Astrocyte (in vitro differentiated cells and primary cell): ENCODE measurements around the gene EGF. TPM values are rescaled to one million over a fixed set of nuclear protein-coding genes. Genes with fewer than 3 reads are reported as not detected.

Experiments used
- DNase-seq: peaks from one replicate; pipeline ENCODE4 v3.0.0-alpha.2; 2010; ENCODE audit warnings: low read depth
- FAIRE-seq: peaks from 2 replicates; lab custom pipeline; 2011; peaks lifted over from hg19 to GRCh38; lab: Jason Lieb, UNC
- H2AFZ ChIP-seq: 2 replicates; pipeline ENCODE4 v1.6.0; 2012; ENCODE audit warnings: low read depth, low read length, inconsistent platforms
- H3K27ac ChIP-seq: 2 replicates; pipeline ENCODE4 v1.5.1; 2011; ENCODE audit warnings: low read depth, low read length, inconsistent platforms
- H3K27me3 ChIP-seq: 2 replicates; pipeline ENCODE4 v1.6.0; 2011; ENCODE audit warnings: low read length, inconsistent platforms; ENCODE audit not compliant: insufficient read depth
- H3K36me3 ChIP-seq: 2 replicates; pipeline ENCODE4 v1.5.1; 2011; ENCODE audit warnings: low read length, inconsistent platforms; ENCODE audit not compliant: insufficient read depth
- H3K4me1 ChIP-seq: 2 replicates; pipeline ENCODE4 v1.5.1; 2011; ENCODE audit warnings: low read length, inconsistent platforms; ENCODE audit not compliant: insufficient read depth
- H3K4me2 ChIP-seq: 2 replicates; pipeline ENCODE4 v1.6.0; 2012; ENCODE audit warnings: low read length, inconsistent platforms
- H3K4me3 ChIP-seq: 2 replicates; pipeline ENCODE4 v1.5.1; 2011; ENCODE audit warnings: low read depth, mild to moderate bottlenecking, low read length, inconsistent platforms; ENCODE audit not compliant: insufficient read depth
- H3K79me2 ChIP-seq: 2 replicates; pipeline ENCODE4 v1.6.0; 2012; ENCODE audit warnings: mild to moderate bottlenecking, low read length, inconsistent platforms; ENCODE audit not compliant: insufficient read depth
- H3K9ac ChIP-seq: 2 replicates; pipeline ENCODE4 v1.6.0; 2012; ENCODE audit warnings: mild to moderate bottlenecking, low read length, inconsistent platforms
- H3K9me3 ChIP-seq: 2 replicates; pipeline ENCODE4 v1.5.1; 2012; ENCODE audit warnings: low read depth, mild to moderate bottlenecking, low read length, inconsistent platforms; ENCODE audit not compliant: insufficient read depth
- H4K20me1 ChIP-seq: 2 replicates; pipeline ENCODE4 v1.6.0; 2012; ENCODE audit warnings: low read length, inconsistent platforms; ENCODE audit not compliant: insufficient read depth
- H3K27ac Mint-ChIP-seq: one replicate; pipeline ENCODE4 v1.8.0; 2021; ENCODE audit warnings: mild to moderate bottlenecking, mixed read lengths; ENCODE audit not compliant: unreplicated experiment
- H3K27me3 Mint-ChIP-seq: one replicate; pipeline ENCODE4 v1.8.0; 2021; ENCODE audit warnings: low read depth, mixed read lengths; ENCODE audit not compliant: unreplicated experiment
- H3K36me3 Mint-ChIP-seq: one replicate; pipeline ENCODE4 v1.8.0; 2021; ENCODE audit warnings: low read depth, mixed read lengths; ENCODE audit not compliant: unreplicated experiment
- H3K4me1 Mint-ChIP-seq: one replicate; pipeline ENCODE4 v1.8.0; 2021; ENCODE audit warnings: low read depth, mixed read lengths; ENCODE audit not compliant: unreplicated experiment
- H3K4me3 Mint-ChIP-seq: one replicate; pipeline ENCODE4 v1.8.0; 2021; ENCODE audit warnings: mild to moderate bottlenecking, moderate library complexity, mixed read lengths; ENCODE audit not compliant: unreplicated experiment
- H3K9me3 Mint-ChIP-seq: one replicate; pipeline ENCODE4 v1.8.0; 2021; ENCODE audit warnings: mild to moderate bottlenecking, mixed read lengths; ENCODE audit not compliant: unreplicated experiment
- CTCF ChIP-seq: IDR thresholded peaks from 2 replicates; pipeline ENCODE4 v1.5.1; 2011; ENCODE audit warnings: low read depth, mild to moderate bottlenecking, inconsistent platforms, low read length, moderate library complexity; ENCODE audit not compliant: insufficient read depth
- EZH2 ChIP-seq: IDR thresholded peaks from 2 replicates; pipeline ENCODE4 v1.6.1; 2012; ENCODE audit warnings: mild to moderate bottlenecking, low read length, inconsistent platforms; ENCODE audit not compliant: insufficient read depth
- total RNA-seq: library from RNA; stranded (reverse); gene quantifications from 2 replicates; pipeline ENCODE4 v1.2.1, GENCODE V29; 2021

Gene EGF
- total RNA-seq, 1 donor from 2014 or later = 22.9 TPM

GRCh38 chr4:110022457-110022856 lies 109.8 kb downstream of the EGF start:
- H3K4me2 ChIP-seq = no peak overlapping the region
- Mint-ChIP-seq H3K4me3 (no peak overlapping the region), H3K9me3 (no peaks in the 10 kb centered on the region), H3K4me1 (peaks cover 11% of the 10 kb centered on the region), H3K36me3 (no peaks in the 10 kb centered on the region), H3K27me3 (peaks cover 4% of the 10 kb centered on the region), H3K27ac (no peak overlapping the region)
- no peak overlapping the region for H3K4me3 ChIP-seq
- DNase-seq = no peak
- H3K27me3 ChIP-seq = no peaks in the 10 kb centered on the region
- H3K9ac ChIP-seq = no peak overlapping the region
- H2AFZ ChIP-seq = no peak overlapping the region
- H3K27ac ChIP-seq = no peak overlapping the region
- TF ChIP-seq EZH2 (no peak), CTCF (no peak)
- H4K20me1 ChIP-seq = no peaks in the 10 kb centered on the region
- peaks cover 6% of the 10 kb centered on the region for H3K4me1 ChIP-seq
- no peaks in the 10 kb centered on the region for H3K79me2 ChIP-seq
- no peak for FAIRE-seq
- no peaks in the 10 kb centered on the region for H3K9me3 ChIP-seq
- H3K36me3 ChIP-seq = no peaks in the 10 kb centered on the region

- H3K36me3 Mint-ChIP-seq = no peaks in the 10 kb centered on the region
- no peaks in the 10 kb centered on the region for H3K36me3 ChIP-seq
- H3K4me1 Mint-ChIP-seq = peaks cover 7% of the 10 kb centered on the region
- H4K20me1 ChIP-seq = no peaks in the 10 kb centered on the region
- TF ChIP-seq CTCF (no peak), EZH2 (no peak)
- no peak overlapping the region for H3K4me3 ChIP-seq
- no peak overlapping the region for H3K4me3 Mint-ChIP-seq
- no peaks in the 10 kb centered on the region for H3K9me3 ChIP-seq
- DNase-seq = peak; percentile 14
- no peak overlapping the region for H3K9ac ChIP-seq
- no peak overlapping the region for H2AFZ ChIP-seq
- H3K27me3 Mint-ChIP-seq = peaks cover 4% of the 10 kb centered on the region
- no peaks in the 10 kb centered on the region for H3K27me3 ChIP-seq
- H3K27ac Mint-ChIP-seq = no peak overlapping the region
- peaks cover 3% of the 10 kb centered on the region for H3K4me1 ChIP-seq
- no peaks in the 10 kb centered on the region for H3K9me3 Mint-ChIP-seq
- H3K27ac ChIP-seq = no peak overlapping the region
- H3K79me2 ChIP-seq = no peaks in the 10 kb centered on the region
- FAIRE-seq = no peak
- H3K4me2 ChIP-seq = no peak overlapping the region
These were observed 112.4 kb downstream of the EGF start for GRCh38 chr4:110025056-110025455.

GRCh38 chr4:110025718-110026117 lies 113.0 kb downstream of the EGF start:
- FAIRE-seq (no peak), DNase-seq (no peak)
- no peak overlapping the region for H3K9ac ChIP-seq
- no peak overlapping the region for H3K27ac ChIP-seq
- H3K27me3 ChIP-seq = no peaks in the 10 kb centered on the region
- Mint-ChIP-seq H3K4me1 (peaks cover 4% of the 10 kb centered on the region), H3K9me3 (peaks cover under 1% of the 10 kb centered on the region), H3K27ac (no peak overlapping the region), H3K4me3 (no peak overlapping the region), H3K27me3 (peaks cover 4% of the 10 kb centered on the region), H3K36me3 (no peaks in the 10 kb centered on the region)
- no peak overlapping the region for H3K4me3 ChIP-seq
- no peak overlapping the region for H2AFZ ChIP-seq
- H4K20me1 ChIP-seq = no peaks in the 10 kb centered on the region
- H3K9me3 ChIP-seq = no peaks in the 10 kb centered on the region
- H3K4me1 ChIP-seq = no peaks in the 10 kb centered on the region
- H3K36me3 ChIP-seq = no peaks in the 10 kb centered on the region
- TF ChIP-seq CTCF = no peak
- no peak for TF ChIP-seq EZH2
- no peaks in the 10 kb centered on the region for H3K79me2 ChIP-seq
- H3K4me2 ChIP-seq = no peak overlapping the region
